Raji (cell line): Measurements from ENCODE around the gene HEMK1.

ENCODE experiments used
- POLR2A ChIP-seq: IDR thresholded peaks from 2 replicates; pipeline ENCODE4 v1.6.1; 2011; ENCODE audit warnings: low read depth, low read length, control low read depth; ENCODE audit not compliant: insufficient read depth

The HEMK1 gene

GRCh38 chr3:50610992-50611463 lies 41.7 kb downstream of the HEMK1 start:
- no peak for TF ChIP-seq POLR2A

- TF ChIP-seq POLR2A, result no peak
Observed at GRCh38 chr3:50611464-50612233, 42.3 kb downstream of the HEMK1 start, which contains the start of gene CISH. Gene CISH, minus strand, starts transcription at chr3:50611774. Its CDS starts 124 bp downstream, at chr3:50611650.

GRCh38 chr3:50612234-50612882 lies 43.0 kb downstream of the HEMK1 start:
- TF ChIP-seq POLR2A, result no peak

- no peak for TF ChIP-seq POLR2A
Observed at GRCh38 chr3:50612970-50613846, 43.9 kb downstream of the HEMK1 start.

- no peak for TF ChIP-seq POLR2A
Observed at GRCh38 chr3:50615190-50615589, 45.9 kb downstream of the HEMK1 start.

- TF ChIP-seq POLR2A, result no peak
Observed at GRCh38 chr3:50616003-50616769, 46.9 kb downstream of the HEMK1 start.

- TF ChIP-seq POLR2A, result peak; percentile 71
Observed at GRCh38 chr3:50616770-50617095, 47.4 kb downstream of the HEMK1 start.

GRCh38 chr3:50617096-50617791 lies 47.9 kb downstream of the HEMK1 start, which contains the start of gene MAPKAPK3:
Gene MAPKAPK3, plus strand, starts transcription at chr3:50617151. Its CDS starts 415 bp downstream, at chr3:50617566.
- peak; percentile 58; the same call in 1 of the 2 replicates for TF ChIP-seq POLR2A

GRCh38 chr3:50617911-50618481 lies 48.7 kb downstream of the HEMK1 start:
- TF ChIP-seq POLR2A, result no peak

GRCh38 chr3:50620420-50620819 lies 51.1 kb downstream of the HEMK1 start:
- TF ChIP-seq POLR2A, result no peak

GRCh38 chr3:50620820-50621219 lies 51.5 kb downstream of the HEMK1 start:
- TF ChIP-seq POLR2A, result no peak

GRCh38 chr3:50622881-50623280 lies 53.6 kb downstream of the HEMK1 start:
- no peak for TF ChIP-seq POLR2A

- no peak for TF ChIP-seq POLR2A
Observed at GRCh38 chr3:50623840-50624474, 54.6 kb downstream of the HEMK1 start.

GRCh38 chr3:50624634-50625033 lies 55.3 kb downstream of the HEMK1 start:
- no peak for TF ChIP-seq POLR2A
